NCI-H460 (cell line): ENCODE results near the gene COL12A1. TPM values are rescaled to one million over a fixed set of nuclear protein-coding genes. Genes with fewer than 3 reads are reported as not detected.

Experiments
- DNase-seq: peaks from one replicate; pipeline ENCODE4 v3.0.0-alpha.2; 2016; ENCODE audit warnings: low read depth; ENCODE audit errors: extremely low read depth
- total RNA-seq: library from RNA; depleted of rRNA; stranded (reverse); fragments of >200 nt; shearing (Covaris generic); gene quantifications from 2 replicates; pipeline ENCODE4 v1.2.3, GENCODE V29; 2014

The COL12A1 gene
- total RNA-seq, 1 experiment from 2014 or later, result 0.64 TPM

DNA sequence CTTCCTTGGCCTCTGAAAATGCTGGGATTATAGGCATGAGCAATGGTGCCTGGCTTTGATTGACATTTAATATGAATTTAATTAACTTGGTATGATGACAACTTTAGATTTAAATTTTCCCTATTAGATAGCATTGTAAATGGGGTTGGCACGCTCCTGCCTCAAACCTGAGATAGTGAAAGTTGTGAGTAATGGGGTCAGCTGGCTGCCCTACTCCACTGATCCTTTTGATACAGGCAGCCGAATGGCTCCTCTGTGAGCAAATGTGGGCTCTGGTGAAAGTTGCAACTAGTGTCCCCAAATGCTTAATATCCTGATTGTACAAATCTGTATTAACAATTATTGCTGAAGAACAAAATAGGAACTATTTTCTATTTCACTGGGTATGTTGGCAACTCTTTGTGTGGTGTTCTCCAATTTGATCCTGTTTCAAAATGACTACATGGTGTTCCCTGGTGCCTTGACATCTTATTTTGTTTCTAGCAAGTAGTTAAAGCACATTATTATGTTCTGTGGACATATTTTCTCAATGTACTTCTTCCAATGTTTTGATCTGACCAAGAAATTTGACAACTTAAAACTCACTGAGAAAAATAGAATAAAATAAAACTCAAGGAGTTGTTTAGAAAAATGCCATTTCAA is 97.4 kb downstream of the COL12A1 start:
- DNase-seq, result no peak

DNA sequence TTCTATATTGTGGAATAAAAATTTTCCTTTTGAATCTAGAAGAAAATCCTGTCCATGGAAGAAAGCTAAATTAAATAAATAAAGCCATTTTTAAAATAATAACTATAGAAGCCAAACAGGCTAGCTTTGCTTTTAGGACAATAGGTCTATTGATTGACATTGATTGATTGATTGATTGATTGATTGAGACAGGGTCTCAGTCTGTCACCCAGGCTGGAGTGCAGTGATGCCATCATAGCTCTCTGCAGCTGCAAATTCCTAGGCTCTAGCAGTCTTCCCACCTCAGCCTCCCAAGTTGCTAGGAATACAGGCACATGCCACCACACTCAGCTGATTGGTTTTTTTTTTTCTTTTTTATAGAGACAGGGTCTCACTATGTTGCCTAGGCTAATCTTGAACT is 97.9 kb downstream of the COL12A1 start:
- no peak for DNase-seq

DNA sequence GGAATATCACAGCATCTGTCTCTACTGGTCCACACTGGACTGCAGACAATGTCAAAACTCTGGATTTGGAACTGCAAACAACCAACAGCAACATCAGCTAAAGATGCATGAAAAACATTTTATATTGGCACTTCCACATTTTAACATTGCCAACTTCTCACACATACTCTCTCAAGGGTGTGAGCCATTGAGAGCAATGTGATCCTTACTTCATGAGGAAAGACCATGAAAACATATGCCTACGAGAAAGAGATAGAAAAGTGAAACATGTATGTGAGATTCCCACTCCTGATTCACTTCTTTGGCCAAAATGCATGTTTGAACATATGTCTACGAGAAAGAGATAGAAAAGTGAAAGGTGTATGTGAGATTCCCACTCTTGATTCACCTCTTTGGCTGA is 99.4 kb downstream of the COL12A1 start:
- no peak for DNase-seq

DNA sequence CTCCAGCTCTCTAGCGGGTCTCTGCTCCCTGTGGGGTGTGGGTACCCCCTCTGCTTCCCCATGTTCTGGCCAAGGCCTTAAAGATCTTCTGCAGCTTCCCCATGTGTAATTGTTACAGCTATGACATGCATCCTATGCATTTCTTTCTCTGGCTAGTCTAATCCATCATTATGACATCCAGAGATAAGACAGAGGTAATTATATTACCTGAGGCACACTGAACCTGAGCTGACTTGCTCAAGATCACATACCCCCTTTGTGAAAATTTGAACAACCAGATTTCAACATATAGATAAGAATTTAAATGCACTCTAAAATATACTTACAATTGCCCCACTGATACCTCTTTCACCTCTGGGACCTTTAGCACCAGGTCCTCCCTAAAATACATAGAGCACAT is 102.4 kb downstream of the COL12A1 start:
- DNase-seq, result no peak

DNA sequence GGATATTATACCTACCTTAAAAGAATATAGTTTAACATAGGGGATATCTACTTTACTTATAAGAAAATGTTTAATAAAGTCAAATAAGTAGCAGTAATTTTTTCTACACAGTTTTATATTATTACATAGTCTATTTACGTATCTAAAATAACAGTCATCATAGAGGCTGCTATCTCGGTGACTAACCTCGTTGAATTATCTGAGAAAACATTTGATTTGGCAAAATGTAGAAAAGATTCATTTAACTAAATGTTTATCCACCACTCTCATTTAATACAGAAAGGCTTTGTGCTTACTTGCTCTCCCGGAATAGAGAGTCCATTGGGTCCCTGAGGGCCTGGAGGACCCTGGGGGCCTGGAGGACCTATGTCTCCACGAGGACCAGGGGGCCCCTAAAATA is 103.6 kb downstream of the COL12A1 start:
- DNase-seq, result no peak

DNA sequence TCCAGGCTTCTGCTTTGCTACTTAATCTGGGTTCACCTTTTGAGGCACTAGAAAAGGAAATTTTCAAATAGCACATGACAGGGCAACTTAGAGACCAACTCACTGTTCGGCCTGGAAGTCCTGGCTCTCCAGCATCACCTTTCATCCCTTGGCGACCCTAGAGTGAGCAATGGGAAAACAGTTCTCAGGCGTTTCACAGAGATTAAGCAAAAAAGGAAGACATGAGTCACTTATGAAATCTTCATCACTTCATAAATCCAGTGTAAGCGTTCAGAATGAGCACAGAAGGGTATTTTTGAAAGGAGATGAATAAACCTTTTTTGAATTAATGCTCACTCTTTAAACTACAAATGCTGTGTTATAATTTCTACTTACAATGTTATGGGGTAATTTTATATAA is 104.0 kb downstream of the COL12A1 start:
- no peak for DNase-seq

DNA sequence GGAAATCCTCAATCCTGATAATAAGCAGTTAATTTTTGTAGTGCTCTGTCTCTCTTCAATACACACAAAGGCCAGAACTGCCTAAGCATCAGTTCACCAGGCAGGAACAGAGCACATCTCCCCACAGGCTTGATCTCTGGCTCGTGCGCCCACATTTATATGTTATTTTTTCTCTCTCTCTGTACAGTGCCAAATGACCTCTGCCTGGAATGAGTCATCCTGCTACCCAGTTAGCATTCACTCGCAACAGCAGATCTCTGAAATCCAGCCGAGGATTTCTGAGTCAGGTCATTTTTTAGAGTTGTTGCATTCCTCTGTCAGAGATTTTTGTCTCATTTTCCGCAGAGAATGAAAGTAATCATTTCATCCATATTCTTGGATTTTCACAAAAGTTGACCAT is 107.1 kb downstream of the COL12A1 start:
- DNase-seq, result peak; percentile 43

DNA sequence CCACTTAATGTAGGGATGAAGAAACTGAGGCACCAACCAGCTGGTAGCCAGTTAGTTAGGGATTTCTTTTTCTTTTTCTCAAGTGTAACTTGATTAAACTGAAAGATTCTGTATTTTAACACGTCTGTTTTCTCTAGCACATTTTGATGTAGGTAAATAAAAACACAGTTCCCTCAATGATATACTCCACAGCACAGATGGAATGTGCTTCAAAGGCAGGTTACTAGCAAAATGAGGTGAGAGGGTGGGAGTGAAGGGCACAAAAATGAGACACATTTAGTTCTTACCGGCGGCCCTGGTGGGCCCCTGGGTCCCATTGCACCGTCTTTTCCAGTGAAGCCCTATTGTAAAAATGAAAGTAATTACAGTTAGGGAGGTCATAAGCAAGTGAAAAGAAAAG is 108.9 kb downstream of the COL12A1 start:
- DNase-seq, result no peak

DNA sequence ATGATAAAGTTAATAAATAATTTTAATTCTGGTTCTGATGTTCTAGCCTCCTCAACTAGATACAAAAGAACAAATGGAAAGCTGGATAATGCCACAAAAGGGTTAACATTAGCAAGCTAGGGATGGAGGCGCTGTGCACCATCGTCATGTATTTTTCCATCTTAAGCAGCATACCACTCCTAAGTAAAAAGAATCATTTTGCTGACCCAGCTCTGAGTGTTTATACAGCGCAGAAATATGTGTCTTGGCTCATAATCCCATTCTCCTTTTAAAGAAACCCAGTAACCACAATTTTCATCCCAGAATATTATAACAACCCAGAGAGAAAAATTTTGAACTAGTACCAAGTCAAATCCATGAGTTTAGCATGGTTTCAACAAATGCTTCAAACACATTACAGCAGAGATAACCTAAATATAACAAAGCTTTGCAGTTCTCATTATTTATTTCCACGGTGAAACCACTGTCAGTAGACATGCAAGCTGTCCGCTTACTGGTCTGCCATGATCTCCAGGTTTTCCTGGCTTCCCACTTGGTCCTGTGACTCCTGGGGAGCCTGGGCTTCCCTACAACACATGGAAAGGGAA is 111.1 kb downstream of the COL12A1 start:
- DNase-seq, result no peak

DNA sequence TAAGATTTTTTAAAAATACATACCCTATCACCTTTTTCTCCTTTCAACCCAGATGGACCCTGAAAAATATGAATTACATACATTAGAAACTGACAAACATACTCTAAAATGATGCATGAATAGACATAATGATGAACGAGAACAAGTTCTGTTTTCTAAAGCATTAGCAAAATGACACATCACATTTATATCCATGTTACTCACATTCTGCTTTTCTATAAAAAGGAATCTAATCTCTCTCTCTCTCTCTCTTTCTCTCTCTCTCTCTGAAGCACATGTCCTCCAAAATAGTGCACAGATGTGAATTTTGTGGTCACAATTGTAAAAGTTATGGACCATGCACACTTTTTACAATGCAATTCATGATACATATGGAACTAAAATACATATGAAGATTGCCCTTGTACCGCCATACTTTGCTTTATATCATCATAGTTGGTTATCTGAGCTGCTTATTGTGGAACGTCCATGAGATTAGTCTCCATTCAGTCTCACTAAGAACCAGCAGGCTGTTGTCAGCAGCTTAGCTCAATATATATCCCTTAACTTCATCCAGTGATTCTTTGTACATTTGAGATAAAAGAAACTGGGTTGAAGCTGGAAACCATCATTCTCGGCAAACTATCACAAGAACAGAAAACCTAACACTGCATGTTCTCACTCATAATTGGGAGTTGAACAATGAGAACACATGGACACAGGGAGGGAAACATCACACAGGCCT is 114.2 kb downstream of the COL12A1 start:
- DNase-seq, result no peak

DNA sequence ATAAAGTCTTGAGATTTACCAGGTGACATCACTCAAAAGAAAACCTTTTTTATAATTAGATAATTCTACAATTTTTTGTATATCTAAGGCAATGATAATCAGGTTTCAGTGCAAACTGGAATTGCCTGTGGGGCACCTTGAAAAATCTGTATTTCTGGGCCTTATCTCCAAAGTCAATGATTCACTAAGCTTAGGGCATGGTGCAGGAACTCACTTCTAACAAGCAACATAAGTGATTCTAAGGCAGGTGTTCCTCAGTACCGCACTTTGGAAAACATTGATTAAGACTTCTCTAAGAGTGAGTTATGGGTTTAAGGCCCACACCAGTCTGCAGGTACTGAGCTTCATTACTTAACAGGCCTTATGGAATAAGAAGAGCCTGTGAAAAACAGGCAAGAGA is 115.3 kb downstream of the COL12A1 start:
- DNase-seq, result no peak

DNA sequence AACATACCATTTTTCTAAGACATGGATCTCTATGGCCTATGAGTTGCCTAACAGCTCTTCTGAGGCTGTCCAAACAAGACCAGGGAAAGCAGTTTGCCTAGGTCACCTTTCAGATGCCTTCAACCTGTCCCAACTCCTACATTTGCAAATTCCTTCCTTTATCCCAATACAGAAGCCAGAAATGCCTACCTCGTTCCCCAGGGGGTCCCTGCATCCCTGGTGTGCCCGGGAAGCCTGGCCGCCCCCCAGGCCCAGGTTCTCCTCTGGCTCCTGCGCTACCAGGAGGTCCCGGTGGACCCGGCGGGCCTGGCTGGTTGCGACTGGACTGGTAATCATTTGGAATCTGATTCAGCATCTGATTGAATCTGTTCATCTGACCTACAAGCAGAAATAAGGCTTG is 115.9 kb downstream of the COL12A1 start:
- DNase-seq, result no peak

DNA sequence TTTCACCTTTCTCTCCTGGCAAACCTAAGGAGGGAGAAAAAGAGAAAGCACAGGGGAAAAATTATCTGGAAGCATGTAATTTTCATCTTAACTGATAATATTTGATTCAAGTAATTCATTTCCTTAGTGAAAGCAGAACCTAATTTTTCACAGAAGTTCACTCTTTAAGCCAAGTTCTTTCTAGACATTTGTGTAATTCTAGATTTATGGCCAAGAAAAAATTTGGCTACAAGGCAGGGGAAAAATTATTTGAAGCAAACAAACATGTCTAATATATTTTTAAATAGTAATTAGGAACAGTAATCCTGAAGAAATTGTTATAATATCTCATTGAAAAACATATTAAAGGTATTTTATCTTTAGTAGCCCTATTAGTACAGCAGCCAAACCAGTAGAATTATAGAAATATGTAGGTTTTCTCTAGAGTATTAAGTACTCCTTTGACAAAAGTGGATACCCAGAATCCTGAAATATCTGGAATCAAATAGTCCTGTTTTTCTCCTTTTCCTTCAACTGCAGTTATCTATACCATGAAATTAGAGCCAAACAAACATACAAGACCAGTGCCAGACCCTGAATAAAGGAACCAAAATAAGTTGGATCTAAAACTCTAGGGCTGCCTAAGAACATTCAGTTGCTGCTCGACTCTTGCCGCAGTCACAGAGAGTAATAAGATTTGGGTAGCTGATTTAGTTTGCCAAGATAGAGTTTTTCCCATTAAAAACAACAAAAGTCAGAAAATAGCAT is 116.5 kb downstream of the COL12A1 start:
- DNase-seq, result no peak

DNA sequence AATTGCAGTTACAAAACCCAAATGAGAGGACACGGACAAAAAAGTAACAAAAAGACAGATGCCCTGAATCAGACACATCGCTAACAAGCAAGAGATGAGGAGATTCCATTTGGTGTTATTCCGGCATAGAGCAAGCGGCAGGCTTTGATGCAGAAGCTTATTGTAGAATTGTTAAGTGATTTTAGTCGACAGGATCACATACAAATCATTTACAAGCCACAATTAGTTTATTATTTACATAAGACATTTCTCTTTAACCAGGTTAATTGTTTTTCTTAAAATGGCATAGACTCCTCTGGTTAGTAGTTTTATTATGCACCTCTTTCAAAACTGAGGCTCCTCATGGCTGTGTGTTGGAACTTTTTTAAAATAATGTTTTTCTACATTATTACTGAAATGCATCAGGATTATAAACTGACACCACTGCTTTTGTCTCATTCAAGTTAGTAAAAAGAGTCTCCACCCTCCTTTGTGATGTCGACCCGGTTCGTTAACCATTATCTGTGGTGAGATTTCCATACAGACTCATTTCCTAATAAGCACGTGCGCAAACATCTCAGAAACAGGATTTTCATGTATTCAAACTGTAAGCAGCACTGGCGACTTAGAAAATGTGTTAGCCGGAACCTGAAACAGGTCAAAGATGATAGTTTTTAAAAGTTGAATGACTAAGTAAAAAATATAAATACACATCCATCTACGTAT is 119.8 kb downstream of the COL12A1 start:
- DNase-seq, result no peak

DNA sequence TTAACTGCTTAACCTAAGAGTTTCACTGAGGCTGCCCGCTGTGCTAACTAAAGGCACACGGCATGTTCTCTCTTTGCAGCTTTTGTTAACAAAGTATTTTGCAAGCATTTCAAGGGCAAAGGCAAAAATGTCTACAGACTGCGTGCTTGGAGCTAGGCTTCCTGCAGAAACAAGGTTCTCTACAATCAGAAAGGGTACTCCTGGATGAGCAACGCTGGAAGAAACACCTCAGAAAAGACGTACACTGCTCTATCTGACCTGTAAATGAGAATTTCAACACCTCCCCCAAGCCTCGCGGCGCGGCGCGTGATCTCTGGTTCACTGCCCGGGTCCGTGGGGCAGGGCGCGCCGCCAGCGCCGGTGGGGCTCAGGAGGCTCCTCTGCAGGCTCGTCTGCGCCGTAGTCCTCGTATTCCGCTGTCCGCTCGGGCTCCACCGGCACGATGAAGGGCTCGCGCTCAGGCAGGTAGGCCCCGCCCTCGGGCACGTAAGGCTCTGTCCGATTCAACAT is 120.9 kb downstream of the COL12A1 start:
- DNase-seq, result no peak

DNA sequence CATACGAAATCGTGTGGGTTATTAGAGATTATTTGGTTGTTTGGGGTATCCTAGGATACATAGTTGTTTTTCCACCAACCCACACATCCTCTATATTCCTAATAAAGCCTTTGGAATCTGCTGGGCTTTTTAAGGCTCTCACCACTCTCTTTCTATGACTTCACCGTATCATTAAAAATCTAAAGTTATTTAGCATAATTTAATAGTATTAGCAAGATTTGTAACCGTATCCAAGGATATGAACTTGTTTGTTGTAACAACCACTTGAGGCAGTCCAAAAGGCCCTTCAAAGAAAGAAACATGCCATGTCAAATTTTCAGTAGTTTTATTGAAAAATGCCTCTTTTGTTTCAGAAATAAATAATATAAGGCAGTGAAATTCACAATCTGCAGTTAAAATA is 121.8 kb downstream of the COL12A1 start:
- no peak for DNase-seq

DNA sequence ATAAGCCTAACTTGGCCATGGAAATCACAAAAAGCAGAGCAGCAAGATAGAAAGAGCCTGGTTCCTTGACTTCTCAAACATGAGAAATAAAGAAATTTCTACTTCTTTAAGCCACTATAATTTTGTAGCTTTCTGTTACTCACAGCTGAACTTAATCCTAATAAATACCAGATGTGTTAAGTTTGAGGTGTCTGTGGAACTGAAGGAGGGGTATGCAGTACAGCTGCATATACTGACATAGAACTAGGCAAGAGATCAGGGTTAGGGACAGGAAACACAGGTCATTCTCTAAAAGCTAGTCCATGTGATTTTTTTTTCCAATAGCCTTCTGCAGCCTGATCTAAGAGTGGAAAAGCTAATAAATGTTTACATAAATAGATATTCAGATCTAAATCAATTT is 123.9 kb downstream of the COL12A1 start:
- DNase-seq, result no peak

DNA sequence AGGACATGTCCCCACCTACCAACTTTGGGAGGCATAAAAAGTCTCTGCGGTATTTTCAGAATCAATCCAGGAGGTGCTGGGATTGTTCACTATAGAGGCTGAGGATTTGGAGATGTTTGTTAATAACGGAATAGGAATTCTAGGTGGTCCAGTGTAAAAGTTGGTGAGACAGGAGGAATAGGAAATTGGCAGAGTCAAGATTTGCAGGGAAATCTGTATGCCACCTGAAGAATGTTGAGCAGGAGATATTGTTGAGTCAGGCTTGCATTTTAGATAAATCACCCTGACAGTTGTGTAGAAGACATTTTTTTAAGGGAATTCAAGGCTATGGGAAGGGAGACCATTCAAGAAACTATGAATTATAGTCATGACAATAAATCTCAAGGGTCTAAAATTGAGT is 124.8 kb downstream of the COL12A1 start:
- no peak for DNase-seq

DNA sequence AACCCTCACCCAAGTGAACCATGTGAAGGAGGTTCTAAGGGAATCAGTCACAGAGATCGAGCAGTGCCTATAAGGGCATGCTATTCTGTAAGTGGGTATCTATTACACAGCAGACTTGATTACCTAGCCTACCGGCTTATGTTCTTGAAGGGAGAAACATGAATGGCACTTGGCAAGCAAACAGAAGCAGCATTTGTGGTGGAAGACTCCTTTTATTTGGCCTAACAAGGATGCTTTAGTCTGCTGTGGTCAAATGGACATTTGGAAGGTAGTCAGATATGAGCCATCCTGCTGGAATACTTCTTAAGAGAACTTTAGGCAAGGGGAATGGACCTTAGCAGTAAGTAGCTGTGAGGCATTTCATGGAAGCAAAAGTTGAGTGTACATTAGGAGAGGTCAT is 126.3 kb downstream of the COL12A1 start:
- DNase-seq, result no peak

DNA sequence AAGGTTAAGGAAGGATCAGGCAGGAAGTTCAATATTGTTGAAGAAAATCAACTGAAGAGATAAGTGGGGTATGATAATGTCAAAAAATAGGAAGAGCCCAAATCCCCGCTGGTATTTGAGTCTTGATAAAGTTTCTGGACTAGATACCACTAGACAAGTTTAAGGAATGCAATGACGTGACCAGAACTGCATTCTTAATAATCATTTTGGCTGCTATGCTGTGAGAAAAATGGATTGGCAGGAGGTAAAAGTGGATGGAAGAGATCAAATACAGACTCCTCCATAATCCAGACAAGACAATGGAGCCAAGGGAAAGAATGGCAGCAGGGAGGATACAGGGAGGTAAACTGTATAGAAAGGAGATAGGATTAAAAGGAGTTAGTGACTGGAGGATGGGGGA is 128.2 kb downstream of the COL12A1 start:
- no peak for DNase-seq

DNA sequence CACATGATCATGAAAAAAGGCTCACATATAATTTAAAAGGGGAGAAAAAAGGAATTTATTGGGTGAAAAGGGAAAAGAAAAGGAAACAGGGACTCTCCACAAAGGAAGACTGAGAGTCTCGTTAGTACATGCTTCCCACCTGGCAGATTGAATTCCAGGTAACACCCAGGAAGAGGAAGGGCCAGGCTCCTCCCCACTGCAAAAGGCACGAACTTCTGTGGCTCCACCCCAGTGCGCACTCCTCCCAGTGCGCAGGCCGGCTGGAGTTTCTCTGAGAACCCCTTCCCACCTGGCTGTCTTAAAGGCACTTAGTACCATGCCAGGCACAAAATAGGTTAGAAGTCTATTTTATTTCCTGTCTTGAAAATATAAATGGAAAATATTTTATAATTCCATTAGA is 129.8 kb downstream of the COL12A1 start:
- no peak for DNase-seq
